Measurements from ENCODE around the gene RTF1. TPM values are rescaled to one million over a fixed set of nuclear protein-coding genes. Genes with fewer than 3 reads are reported as not detected.
"Not testable (repeated sequence)": the region's sequence is repeated elsewhere in the genome, so short reads cannot be mapped to it uniquely, and the experiment has no call there.

The RTF1 gene
- 27.1 TPM for total RNA-seq
- long read RNA-seq, full-length matches to known transcripts, result 24 of 221 reads
- long read RNA-seq, partial matches to known transcripts, result 185 of 221 reads
- long read RNA-seq, other reads (novel, unspliced or antisense), result 12 of 221 reads

DNA sequence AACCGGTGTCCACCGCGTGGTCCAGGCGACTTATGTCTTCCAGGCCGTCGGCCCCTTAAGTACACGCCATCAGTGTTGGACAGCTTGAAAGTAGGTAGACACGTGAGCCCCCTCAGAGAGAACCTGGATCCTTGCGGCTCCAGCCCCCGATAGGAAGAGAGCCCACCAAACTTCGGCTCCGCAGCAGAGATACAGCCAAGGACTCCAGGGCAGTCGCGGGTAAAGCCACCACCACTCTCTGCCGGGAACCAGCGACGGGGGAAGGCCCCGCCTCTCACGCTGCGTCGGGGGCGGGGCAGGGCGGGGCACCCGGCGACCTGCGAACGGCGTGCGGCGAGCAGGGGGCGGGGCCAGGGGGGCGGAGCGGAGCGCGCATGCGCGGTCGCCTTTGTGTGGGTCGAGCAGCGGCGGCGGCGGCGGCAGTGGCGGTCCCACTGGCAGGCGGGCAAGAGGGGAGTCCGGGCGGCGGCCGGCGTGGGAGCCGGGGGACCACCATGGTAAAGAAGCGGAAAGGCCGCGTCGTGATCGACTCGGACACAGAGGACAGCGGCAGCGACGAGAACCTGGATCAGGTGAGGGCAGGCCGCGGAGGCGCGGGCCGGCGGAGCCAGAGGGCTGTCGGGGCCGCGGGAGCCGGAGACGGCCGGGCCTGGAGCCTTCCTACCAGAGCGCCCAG is at the start of gene RTF1:
RTF1 (plus strand) TSS at position 354 of the 676 bp plus-strand sequence; CDS start at position 375, 21 bp downstream.
- ATAC-seq, result peak; percentile 98
- TF ChIP-seq, protein P1, sequence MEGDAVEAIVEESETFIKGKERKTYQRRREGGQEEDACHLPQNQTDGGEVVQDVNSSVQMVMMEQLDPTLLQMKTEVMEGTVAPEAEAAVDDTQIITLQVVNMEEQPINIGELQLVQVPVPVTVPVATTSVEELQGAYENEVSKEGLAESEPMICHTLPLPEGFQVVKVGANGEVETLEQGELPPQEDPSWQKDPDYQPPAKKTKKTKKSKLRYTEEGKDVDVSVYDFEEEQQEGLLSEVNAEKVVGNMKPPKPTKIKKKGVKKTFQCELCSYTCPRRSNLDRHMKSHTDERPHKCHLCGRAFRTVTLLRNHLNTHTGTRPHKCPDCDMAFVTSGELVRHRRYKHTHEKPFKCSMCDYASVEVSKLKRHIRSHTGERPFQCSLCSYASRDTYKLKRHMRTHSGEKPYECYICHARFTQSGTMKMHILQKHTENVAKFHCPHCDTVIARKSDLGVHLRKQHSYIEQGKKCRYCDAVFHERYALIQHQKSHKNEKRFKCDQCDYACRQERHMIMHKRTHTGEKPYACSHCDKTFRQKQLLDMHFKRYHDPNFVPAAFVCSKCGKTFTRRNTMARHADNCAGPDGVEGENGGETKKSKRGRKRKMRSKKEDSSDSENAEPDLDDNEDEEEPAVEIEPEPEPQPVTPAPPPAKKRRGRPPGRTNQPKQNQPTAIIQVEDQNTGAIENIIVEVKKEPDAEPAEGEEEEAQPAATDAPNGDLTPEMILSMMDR (IDR thresholded peaks at IDR 0.05), result no peak
- Histone ChIP-seq H3K4me1 (peaks cover 26% of the 10 kb centered on the region), H3K27me3 (ENCODE audit: low read depth) (no peaks in the 10 kb centered on the region), H3K27ac (peak within 1 kb of the TSS; percentile 90), H3K9me3 (no peaks in the 10 kb centered on the region), H3K36me3 (no peaks in the 10 kb centered on the region), H3K4me3 (peak within 1 kb of the TSS; percentile 93)
- intact Hi-C loops (cut with DNase I), result no loop called here
- peak; percentile 96 for DNase-seq

DNA sequence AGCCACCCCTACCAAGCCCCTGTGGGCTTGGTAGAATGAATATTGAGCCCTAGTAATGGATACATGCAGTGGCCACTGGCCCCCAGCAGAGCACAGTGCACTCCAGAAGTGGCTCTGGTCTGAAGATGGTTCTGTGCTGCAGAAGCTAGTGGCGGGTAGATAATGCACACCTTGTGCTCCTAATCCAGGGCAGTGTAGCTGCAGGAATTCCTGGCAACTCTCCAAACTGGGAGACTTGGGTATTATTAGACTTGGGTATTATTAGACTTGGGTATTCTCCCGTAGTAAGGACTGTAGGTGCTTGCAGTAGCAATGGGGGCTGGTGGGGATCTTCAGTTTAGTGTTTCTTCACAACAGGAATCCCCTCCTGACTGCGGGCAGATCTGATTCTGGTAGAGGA is 49.5 kb upstream of the RTF1 start:
- DNase-seq, result no peak
- intact Hi-C loops (cut with DNase I), result no loop called here

DNA sequence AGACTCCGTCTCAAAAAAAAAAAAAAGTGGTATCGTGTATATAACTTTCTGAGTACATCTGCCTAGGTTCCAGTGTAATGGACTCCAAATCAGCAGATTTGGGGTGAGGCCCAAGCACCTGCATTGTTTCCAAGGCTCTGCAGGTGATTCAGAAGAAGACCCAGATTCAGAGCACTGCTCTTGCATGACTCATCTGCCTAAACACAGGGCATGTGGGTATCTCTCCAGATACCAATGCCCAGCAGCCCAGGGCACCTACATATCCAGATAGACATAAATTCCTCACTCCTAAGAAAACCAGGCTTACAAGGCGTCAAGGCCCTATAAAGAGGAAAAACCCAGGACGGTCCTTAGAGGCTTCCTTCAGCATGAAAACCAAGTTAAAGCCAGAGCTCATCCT is 38.9 kb upstream of the RTF1 start:
- H3K27me3 ChIP-seq (ENCODE audit: low read depth), result no peaks in the 10 kb centered on the region
- TF ChIP-seq, protein P1 (IDR thresholded peaks at IDR 0.05), result no peak

More for the DNA sequence above, 49.5 kb upstream of the RTF1 start:
- no peak overlapping the region for H3K4me3 ChIP-seq
- no peaks in the 10 kb centered on the region for H3K36me3 ChIP-seq
- no peaks in the 10 kb centered on the region for H3K9me3 ChIP-seq
- H3K27ac ChIP-seq, result no peak overlapping the region
- no peak for ATAC-seq
- TF ChIP-seq, protein P1 (IDR thresholded peaks at IDR 0.05), result no peak
- H3K4me1 ChIP-seq, result no peaks in the 10 kb centered on the region
- H3K27me3 ChIP-seq (ENCODE audit: low read depth), result no peaks in the 10 kb centered on the region

DNA sequence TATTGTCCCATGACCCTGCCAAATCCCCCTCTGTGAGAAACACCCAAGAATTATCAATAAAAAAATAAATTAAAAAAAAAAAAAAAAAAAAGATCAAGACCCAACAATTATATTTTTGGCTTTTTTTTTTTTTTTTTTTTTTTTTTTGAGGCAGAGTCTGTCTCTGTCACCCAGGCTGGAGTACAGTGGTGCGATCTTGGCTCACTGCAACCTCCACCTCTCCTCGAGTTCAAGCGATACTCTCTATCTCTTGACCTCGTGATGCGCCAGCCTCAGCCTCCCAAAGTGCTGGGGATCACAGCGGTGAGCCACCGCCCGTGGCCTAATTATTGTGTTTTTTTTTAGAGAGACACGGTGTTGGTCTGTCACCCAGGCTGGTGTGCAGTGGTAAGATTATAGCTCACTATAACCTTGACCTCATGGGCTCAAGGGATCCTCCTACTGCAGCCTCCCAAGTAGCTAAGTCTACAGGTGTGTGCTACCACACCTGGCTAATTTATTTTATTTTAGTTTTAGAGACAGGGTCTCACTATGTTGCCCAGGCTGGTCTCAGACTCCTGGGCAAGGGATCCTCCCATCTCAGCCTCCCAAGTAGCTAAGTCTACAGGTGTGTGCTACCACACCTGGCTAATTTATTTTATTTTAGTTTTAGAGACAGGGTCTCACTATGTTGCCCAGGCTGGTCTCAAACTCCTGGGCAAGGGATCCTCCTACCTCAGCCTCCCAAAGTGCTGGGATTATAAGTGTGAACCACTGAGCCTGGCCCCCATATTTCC is 32.7 kb upstream of the RTF1 start:
- H3K9me3 ChIP-seq; H3K4me3 ChIP-seq; DNase-seq; ATAC-seq; H3K4me1 ChIP-seq; H3K27me3 ChIP-seq (ENCODE audit: low read depth); intact Hi-C loops (cut with DNase I); H3K27ac ChIP-seq: not testable (repeated sequence)
- peaks cover 33% of the 10 kb centered on the region for H3K36me3 ChIP-seq

More for the DNA sequence above, 38.9 kb upstream of the RTF1 start:
- intact Hi-C loops (cut with DNase I), result no loop called here
- no peaks in the 10 kb centered on the region for H3K4me1 ChIP-seq
- no peak for ATAC-seq
- no peak for DNase-seq
- H3K4me3 ChIP-seq, result no peak overlapping the region
- no peak overlapping the region for H3K27ac ChIP-seq
- H3K9me3 ChIP-seq, result no peaks in the 10 kb centered on the region
- H3K36me3 ChIP-seq, result no peaks in the 10 kb centered on the region

DNA sequence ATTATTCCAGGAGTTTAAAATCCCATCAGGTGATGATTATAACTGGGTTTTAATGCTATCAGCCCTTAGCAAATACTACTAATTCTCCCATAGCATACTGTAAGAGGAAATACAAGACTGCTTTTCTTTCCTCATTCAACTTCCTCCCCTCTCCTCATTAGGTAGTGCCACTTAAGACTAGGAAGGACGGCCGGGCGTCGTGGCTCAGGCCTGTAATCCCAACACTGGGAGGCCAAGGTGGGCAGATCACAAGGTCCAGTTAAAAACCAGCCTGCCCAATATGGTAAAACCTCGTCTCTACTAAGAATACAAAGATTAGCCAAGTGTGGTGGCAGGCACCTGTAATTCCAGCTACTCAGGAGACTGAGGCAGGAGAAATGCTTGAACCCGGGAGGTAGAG is 29.2 kb upstream of the RTF1 start:
- intact Hi-C loops (cut with DNase I), result no loop called here
- Histone ChIP-seq H3K27ac (no peak overlapping the region), H3K4me3 (no peak overlapping the region), H3K27me3 (ENCODE audit: low read depth) (no peaks in the 10 kb centered on the region), H3K9me3 (no peaks in the 10 kb centered on the region), H3K36me3 (peaks cover 55% of the 10 kb centered on the region), H3K4me1 (no peaks in the 10 kb centered on the region)
- ATAC-seq (no peak), DNase-seq (no peak)
- TF ChIP-seq, protein P1 (IDR thresholded peaks at IDR 0.05), result no peak

DNA sequence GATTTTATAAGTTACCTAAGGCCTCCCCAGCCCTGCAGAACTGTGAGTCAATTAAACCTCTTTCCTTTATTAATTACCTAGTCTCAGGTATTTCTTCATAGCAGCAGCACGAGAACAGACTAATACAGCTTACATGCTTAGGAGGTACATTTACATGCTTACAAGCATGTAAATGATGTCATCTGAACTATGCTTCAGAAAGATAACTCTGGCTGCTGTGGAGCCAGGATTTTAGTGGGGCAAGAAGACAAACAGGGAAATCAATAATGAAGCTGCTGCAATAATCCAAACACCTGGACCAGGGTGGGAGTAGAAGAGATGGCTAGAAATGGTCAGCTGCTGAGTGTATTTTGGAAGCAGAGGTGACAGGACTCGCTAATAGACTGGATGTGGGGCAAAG is 24.2 kb upstream of the RTF1 start:
- Histone ChIP-seq H3K27ac (no peak overlapping the region), H3K36me3 (peaks cover 77% of the 10 kb centered on the region), H3K4me3 (no peak overlapping the region), H3K4me1 (peaks cover 8% of the 10 kb centered on the region), H3K9me3 (no peaks in the 10 kb centered on the region), H3K27me3 (ENCODE audit: low read depth) (no peaks in the 10 kb centered on the region)
- ATAC-seq (no peak), DNase-seq (no peak)
- TF ChIP-seq, protein P1 (IDR thresholded peaks at IDR 0.05), result no peak
- intact Hi-C loops (cut with DNase I), result no loop called here

Data from lower lobe of right lung (tissue), 2 donors.